HG03558 (cell line): ENCODE data around the gene ADK.
"Not testable (repeated sequence)": the region's sequence is repeated elsewhere in the genome, so short reads cannot be mapped to it uniquely, and the experiment has no call there.

Experiments used
- ATAC-seq: cut with Tn5 transposase; IDR thresholded peaks from one replicate; pipeline ENCODE4 v1.9.1; 2021; ENCODE audit warnings: moderate number of reproducible peaks; ENCODE audit not compliant: unreplicated experiment; ENCODE audit errors: extremely low read depth

The ADK gene

GRCh38 chr10:74140553-74140952 is 10.5 kb upstream of the ADK start:
- no peak for ATAC-seq

- ATAC-seq = no peak
Observed at GRCh38 chr10:74145133-74145532, 5.9 kb upstream of the ADK start.

GRCh38 chr10:74146980-74147379 is 4.0 kb upstream of the ADK start:
- ATAC-seq = not testable (repeated sequence)

GRCh38 chr10:74150204-74150989 is 624 bp upstream of the ADK start, which contains the start of gene AP3M1:
Gene AP3M1, minus strand, starts transcription at chr10:74150828. Its CDS starts 12,449 bp downstream, at chr10:74138379.
- peak; percentile 22 for ATAC-seq

DNA sequence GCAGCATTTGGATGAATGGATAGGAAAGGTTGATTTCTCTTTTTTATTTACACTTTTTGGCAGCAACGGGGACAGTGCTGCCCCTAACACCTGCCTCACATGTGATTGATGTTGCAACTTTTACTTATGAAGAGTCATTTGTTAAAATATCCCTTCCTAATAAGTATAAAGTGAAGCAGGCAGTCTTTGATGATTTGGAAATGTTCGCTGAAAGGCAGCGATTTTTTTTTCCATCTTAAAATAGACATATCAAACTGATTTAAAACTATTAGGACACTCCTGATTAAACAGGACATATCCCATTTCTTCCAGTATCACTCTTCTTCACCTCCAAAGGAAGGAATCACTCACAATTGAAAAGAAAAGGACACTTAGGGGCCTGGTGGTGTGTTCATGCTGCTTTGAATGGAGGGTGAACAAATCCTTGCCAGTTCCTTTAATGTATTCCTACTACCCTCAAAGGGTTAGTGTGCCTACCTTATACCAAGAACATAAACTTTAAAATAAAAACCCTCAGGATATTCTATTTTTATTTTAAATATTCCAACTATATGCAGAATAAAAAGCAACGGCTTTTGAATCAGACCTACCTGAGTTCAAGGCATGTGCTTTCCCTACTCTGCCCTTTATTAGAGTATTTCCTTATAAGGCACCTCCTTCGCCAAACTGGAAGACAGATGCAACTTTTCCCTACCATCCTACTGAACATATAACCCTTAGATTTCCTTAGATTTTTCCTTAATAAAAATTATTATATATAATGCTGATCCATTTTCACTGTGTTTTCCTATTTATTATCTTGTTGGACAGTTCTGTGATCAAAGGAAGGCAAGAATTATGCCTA is 1.1 kb downstream of the ADK start:
- ATAC-seq = no peak

- no peak for ATAC-seq
Observed at GRCh38 chr10:74153123-74153522, 2.1 kb downstream of the ADK start.

DNA sequence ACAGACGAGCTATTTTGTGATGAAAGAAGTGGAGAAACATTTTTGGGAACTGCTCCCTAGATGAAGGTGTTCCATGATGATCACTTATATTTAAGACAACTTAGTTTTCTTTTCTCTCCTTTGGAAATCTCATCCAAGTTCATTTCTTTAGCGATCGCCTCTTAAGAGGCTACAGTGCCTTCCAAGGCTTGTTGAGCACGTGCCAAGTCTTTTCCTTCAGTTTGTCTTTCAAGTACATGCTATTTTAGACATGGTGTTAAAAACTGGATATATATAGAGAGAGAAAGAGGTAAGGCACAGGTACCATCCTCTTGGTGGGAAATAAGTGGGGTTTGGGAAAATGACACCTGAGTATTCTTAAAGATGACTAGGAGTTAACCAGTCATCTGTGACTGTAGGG is 2.7 kb downstream of the ADK start:
- no peak for ATAC-seq

GRCh38 chr10:74156919-74157289 is 5.9 kb downstream of the ADK start:
- no peak for ATAC-seq

- ATAC-seq = no peak
Observed at GRCh38 chr10:74160013-74160412, 9.0 kb downstream of the ADK start.

GRCh38 chr10:74163319-74164068 is 12.5 kb downstream of the ADK start:
- no peak for ATAC-seq

DNA sequence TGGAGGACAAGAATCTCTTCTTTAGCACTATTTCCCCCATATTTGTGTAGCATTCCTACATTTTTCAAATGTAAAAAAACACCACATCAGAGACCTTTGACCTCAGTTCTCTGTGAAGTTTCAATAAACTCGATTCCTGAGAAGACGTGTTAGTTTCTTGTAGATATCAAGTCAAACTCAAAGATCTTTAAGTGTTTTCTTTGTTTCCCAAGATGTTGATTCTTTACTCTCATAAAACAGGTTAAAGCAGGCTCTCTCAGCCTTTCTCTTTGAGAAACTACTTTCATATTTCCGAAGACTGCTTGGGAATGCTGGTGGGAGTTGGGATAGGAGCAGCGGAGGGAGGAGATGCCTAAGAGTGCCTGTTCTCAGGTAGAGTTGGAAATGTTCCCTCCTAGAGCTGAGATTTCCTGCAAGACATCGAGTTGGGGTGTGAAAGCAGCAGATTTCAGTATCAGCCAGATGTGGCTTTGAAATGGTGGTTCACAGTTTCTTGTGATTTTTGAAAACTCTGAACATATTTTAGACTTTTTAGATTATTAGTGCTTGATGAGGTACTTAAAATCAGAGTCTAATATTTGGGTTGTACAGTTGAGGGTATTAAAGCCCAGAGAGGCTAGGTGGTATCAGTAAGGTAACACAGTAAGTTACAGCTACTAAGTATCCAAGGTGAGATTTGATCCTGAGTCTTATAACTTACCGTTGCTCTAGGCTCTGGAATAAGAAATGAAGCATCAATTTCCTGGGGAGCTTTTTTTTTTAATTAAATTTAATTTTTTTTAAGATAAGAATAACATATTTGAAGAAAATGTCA is 13.9 kb downstream of the ADK start:
- no peak for ATAC-seq

- ATAC-seq = no peak
Observed at GRCh38 chr10:74165530-74165901, 14.5 kb downstream of the ADK start.

GRCh38 chr10:74167443-74167842 is 16.4 kb downstream of the ADK start:
- ATAC-seq = no peak

- no peak for ATAC-seq
Observed at GRCh38 chr10:74171625-74172024, 20.6 kb downstream of the ADK start.

- no peak for ATAC-seq
Observed at GRCh38 chr10:74174521-74174920, 23.5 kb downstream of the ADK start.

- ATAC-seq = no peak
Observed at GRCh38 chr10:74175510-74176379, 24.7 kb downstream of the ADK start.

GRCh38 chr10:74176380-74177139 is 25.5 kb downstream of the ADK start:
- ATAC-seq = peak; percentile 88

DNA sequence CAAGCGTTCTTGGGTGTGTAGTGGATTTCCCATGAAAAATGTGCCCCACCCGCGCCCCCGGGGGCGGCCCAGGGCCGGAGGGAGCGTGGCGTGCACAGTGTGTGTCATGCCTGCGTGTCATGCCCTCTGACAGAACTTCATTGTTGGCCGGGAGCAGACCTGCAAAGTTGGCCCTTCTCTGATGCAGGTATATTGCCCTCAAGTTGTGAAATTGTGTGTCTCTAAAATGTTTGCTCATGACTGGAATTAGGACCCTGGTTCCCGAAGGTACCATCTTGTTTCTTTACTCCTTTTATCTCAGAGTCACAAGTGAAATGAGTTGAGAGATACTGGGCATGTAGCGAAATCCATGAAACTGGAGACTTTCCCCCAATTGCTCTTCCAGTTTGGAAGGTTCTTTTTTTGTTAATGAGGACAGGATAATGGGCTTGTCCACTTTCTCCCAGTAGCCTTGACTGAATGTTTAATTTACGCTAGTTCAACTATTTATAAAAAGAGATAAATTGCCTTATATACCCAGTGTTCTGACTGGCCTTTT is 26.2 kb downstream of the ADK start:
- ATAC-seq = no peak
